Fibroblast of peridontal ligament (primary cell): ENCODE results near the gene TRNT1.

Experiments used
- DNase-seq: peaks from one replicate; pipeline ENCODE4 v3.0.0-alpha.2; 2010; ENCODE audit errors: extremely low read depth

The TRNT1 gene

GRCh38 chr3:3126477-3127431, at the start of gene TRNT1:
Gene TRNT1 (plus strand): TSS chr3:3126940. CDS start chr3:3129041, 2,101 bp downstream.
- peak; percentile 89 for DNase-seq

DNA sequence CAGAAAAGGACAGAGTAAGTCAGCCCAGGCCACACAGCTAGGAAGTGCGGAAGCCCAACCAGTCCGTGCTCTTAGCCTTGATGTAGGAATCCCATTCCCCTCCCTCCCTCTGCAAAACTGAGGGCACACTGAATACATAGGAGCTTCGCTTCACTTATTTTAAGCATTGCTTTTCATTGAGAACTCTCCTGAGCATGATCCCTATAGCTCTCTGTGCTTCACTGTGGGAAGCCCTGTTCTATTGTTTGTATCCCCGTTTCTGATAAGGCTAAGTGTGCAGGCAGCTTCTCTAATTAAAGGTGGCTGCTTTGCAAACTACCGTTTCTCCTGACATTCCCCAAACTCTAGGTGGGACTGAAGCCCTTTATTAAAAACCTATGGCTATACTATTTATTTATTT, 46.4 kb upstream of the TRNT1 start:
- DNase-seq: no peak

- no peak for DNase-seq
Observed at GRCh38 chr3:3081381-3082233, 45.1 kb upstream of the TRNT1 start.

GRCh38 chr3:3082234-3082924, 44.4 kb upstream of the TRNT1 start:
- DNase-seq: no peak

DNA sequence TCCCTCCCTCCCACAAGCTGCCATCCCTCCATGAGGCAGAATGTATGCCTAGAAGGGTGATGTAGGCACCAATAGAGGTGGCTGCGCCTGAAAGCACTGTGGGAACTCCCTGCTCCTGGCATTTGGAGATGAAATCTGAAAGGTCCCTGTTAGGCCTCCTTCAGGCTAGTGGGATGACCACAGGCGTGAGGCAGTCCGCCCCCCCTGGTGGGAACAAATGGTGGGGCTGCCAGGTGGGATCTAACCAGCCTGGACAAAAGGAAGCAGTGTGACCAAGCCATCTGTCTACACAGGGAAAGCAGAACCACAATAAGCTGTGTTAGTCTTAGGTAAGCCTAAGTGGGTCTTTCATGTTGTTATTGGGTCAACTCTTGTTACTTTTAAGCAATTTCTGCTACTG, 41.9 kb upstream of the TRNT1 start:
- DNase-seq: no peak

DNA sequence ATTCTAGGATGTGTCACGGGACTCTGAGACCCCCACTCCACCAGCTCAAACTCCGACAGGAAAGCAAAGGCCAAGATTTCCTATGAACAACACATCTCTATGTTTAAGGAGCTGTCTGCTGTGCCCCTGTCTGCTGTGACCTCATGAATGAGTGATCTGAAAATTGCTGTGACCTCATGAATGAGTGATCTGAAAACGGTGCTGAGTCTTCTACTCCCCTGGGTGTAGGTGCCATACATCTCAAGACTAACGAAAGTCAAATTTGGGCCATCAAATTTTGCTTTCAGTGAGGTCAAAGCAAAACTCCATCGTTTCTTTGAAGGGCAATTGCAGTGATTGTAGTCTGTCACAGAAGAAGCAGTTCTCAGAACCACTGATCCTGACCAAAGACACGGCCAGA, 41.0 kb upstream of the TRNT1 start:
- DNase-seq: no peak

DNA sequence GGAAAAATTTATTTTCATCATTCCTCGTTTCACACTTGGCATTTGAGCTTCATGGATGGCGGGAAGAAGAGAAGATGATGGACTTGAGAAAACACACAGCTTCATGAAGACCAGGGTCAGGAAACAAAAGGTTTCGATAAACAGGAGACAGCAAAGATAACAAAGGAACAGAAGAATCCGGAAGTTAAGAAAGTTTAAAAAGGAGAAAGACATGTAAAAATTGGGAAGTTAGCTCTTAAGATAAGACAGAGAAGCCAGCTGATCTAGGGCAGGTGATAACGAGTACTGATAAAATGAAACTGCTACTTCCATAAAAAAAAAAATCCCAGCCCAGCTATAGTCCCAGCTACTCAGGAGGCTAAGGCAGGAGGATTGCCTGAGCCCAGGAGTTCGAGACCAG, 40.5 kb upstream of the TRNT1 start:
- DNase-seq: no peak

- no peak for DNase-seq
Observed at GRCh38 chr3:3087279-3087678, 39.5 kb upstream of the TRNT1 start.

- DNase-seq: no peak
Observed at GRCh38 chr3:3087716-3088465, 38.8 kb upstream of the TRNT1 start.

DNA sequence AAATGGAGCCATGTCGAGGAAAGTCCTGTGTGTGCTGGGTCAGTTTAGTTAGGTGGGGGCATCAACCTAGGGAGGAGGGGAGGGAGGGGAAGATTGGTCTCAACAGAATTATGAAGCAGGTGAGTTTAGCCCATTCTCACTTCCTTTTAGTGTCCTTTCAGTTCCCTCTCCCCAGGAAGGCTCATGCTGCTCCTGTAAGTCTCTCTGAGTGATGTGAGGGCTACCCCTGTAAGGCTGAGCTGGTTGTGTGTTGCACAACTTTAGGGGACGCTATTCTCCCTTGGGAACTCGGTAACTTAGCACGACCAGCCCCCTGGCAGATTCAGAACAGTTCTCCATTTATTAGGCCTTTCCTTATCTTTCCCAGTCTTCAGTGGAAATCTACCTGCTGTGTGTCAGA, 37.7 kb upstream of the TRNT1 start:
- DNase-seq: no peak

GRCh38 chr3:3097958-3098357, 28.8 kb upstream of the TRNT1 start:
- DNase-seq: no peak

GRCh38 chr3:3101660-3102458, 24.9 kb upstream of the TRNT1 start:
- no peak for DNase-seq

- DNase-seq: no peak
Observed at GRCh38 chr3:3102751-3103150, 24.0 kb upstream of the TRNT1 start.

GRCh38 chr3:3105246-3105645, 21.5 kb upstream of the TRNT1 start:
- DNase-seq: no peak

DNA sequence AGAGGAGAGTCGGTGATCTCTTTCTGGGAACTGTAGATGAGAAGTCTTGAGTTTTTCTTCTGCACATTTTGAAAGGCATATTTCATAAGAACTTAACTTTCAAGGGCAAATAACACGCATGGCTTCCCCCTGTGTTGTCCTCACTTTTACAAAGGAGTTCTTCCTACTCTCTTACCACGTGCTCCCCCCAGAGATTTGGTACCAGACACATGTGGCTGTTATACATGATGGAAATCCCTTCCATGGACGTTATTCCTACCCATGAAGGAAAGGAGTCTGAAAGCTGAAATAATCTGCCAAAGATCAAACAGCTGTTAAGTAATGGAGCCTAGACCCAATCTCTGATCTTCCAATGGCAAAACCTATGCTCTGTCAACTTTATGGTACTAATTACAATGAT, 20.9 kb upstream of the TRNT1 start:
- no peak for DNase-seq

DNA sequence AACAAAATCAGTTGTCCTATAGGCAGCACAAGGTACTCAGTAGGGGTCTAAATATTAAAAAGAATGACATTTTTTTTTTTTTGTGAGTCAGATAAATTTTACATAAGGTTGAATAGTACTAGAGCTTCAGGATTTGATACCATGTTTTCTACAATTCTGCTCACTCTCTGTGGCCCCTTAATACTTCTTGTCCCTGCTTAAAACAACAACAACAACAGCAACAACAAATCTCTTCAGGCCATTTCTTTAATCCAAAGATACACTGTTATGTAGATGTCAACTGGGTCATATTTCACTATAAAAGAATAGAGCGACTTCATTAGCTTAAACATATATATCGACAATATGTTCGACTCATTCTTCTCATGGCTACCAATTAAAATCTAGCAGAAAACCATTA, 19.6 kb upstream of the TRNT1 start:
- no peak for DNase-seq

- DNase-seq: no peak
Observed at GRCh38 chr3:3107858-3108257, 18.9 kb upstream of the TRNT1 start.

DNA sequence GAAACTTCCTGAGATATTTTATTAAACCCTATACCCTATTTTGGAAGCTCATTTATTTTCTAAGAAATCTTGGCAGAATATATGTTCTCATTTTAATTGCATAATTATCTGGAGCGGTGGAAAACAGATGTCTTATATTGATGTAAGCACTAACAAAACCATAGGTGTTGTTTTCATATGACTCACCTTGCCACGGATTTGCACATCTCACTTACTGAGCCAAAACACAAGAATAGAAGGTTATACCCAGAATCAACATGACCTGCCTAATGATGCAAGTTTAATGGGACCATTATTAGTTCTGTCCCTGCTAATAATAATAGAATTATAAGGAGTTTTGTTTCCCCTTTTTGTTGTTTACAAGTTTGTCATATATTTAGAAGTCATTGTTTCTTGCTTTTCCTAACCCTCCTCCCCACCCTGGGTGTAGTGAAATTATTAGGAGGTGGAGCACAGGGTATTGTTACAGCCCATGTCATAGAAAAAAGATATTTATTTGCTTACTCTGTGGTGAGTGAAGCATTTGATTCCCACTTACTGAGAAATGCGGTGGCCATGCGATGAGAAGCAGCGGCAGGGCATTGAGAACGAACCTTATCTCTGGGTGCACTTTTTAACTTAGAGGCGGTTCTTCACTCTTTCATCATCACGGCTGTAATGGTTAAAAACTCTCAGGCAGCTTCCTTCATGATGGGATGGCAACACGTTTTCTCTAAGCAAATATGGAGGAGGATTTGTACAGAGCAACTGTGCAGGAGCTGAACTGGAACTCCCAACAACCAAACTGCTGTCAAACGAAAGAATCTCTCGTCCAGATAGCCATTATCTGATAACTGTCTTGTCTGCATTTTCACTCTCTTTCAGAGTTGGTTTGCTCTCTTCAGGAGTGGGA, 17.1 kb upstream of the TRNT1 start:
- no peak for DNase-seq

DNA sequence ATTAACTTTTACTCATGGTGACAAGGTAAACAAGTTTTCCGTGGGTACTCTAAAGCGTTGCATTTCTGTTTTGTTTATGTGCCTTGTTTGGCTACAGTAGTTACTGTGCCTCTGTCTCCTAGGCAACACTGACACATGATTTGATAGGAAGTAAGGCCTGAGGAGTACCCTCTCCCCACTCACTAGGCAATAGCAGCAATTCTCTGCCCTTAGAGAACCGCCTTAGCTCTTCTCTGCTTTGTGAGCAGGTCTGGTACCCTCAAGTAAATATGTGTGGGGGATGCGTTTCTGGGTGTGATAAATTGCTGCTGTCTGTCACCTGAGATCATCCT, 16.5 kb upstream of the TRNT1 start, which contains the start of gene IL5RA:
Gene IL5RA, minus strand, starts transcription at position 76 of the 332 bp plus-strand sequence. CDS start 5,390 bp downstream, outside the sequence.
- no peak for DNase-seq
